GM10266 (cell line): ENCODE results near the gene TLX1.

ENCODE experiments used
- DNase-seq: peaks from one replicate; pipeline ENCODE4 v3.0.0; 2012; ENCODE audit errors: extremely low spot score
- CTCF ChIP-seq: IDR thresholded peaks from 2 replicates; pipeline ENCODE4 v1.5.1; 2012; ENCODE audit warnings: mild to moderate bottlenecking, low read depth; ENCODE audit not compliant: control insufficient read depth, insufficient read depth; ENCODE audit errors: missing control alignments

The TLX1 gene

GRCh38 chr10:101157756-101158458 is 26.8 kb downstream of the TLX1 start:
- DNase-seq = no peak
- no peak for TF ChIP-seq CTCF

- DNase-seq = no peak
- TF ChIP-seq CTCF = no peak
These were observed 27.5 kb downstream of the TLX1 start for GRCh38 chr10:101158459-101159058.

GRCh38 chr10:101161494-101162299 is 30.6 kb downstream of the TLX1 start:
- peak; percentile 81 for DNase-seq
- peak; percentile 94 for TF ChIP-seq CTCF

GRCh38 chr10:101162677-101163076 is 31.6 kb downstream of the TLX1 start:
- no peak for TF ChIP-seq CTCF
- DNase-seq = no peak

GRCh38 chr10:101164020-101164419 is 32.9 kb downstream of the TLX1 start:
- no peak for TF ChIP-seq CTCF
- DNase-seq = no peak

GRCh38 chr10:101165736-101166135 is 34.6 kb downstream of the TLX1 start:
- no peak for TF ChIP-seq CTCF
- no peak for DNase-seq
